Uterus (tissue), 4 donors: Measurements from ENCODE around the gene IRF4. TPM values are rescaled to one million over a fixed set of nuclear protein-coding genes. Genes with fewer than 3 reads are reported as not detected.

Experiments
- DNase-seq, 2 donors: peaks; one replicate each; pipeline ENCODE4 v3.0.0-alpha.2; 2019 to 2020
- H3K27ac ChIP-seq, 2 donors: fragments of 200-600 bp; sonication (generic); 1 replicate in 1 of 2; 2 replicates in 1 of 2; pipeline ENCODE4 v1.5.1; 2016 to 2018
- H3K27me3 ChIP-seq, 2 donors: fragments of 200-600 bp; sonication (generic); one replicate each; pipeline ENCODE4 v1.5.1; 2018 to 2019; ENCODE audit warnings: control low read depth in 1 of 2
- H3K36me3 ChIP-seq, 2 donors: fragments of 200-600 bp; sonication (generic); one replicate each; pipeline ENCODE4 v1.5.1; 2019; ENCODE audit warnings: control low read depth in 1 of 2
- H3K4me1 ChIP-seq, 2 donors: fragments of 200-600 bp; sonication (generic); one replicate each; pipeline ENCODE4 v1.5.1; 2018 to 2019; ENCODE audit warnings: control low read depth in 1 of 2
- H3K4me3 ChIP-seq, 2 donors: fragments of 200-600 bp; sonication (generic); 1 replicate in 1 of 2; 2 replicates in 1 of 2; pipeline ENCODE4 v1.5.1; 2018 to 2019; ENCODE audit warnings: mild to moderate bottlenecking in 1 of 2
- H3K9me3 ChIP-seq, 2 donors: fragments of 200-600 bp; sonication (generic); one replicate each; pipeline ENCODE4 v1.5.1; 2019; ENCODE audit warnings: control low read depth in 1 of 2
- POLR2A ChIP-seq, 2 donors: fragments of 450-650 bp; IDR thresholded peaks; one replicate each; pipeline ENCODE4 v1.6.1; 2016; ENCODE audit warnings: antibody characterized with exemption in 2 of 2, mild to moderate bottlenecking in 1 of 2, moderate library complexity in 1 of 2
- intact Hi-C: fragments of 100-400 bp; cut with DNase I; formaldehyde crosslinking; loops from one replicate; pipeline ENCODE4 v1.15.1; 2023; ENCODE audit warnings: low total_unique reads
- total RNA-seq, 4 donors: library from RNA; depleted of rRNA in 3 of 4; stranded (reverse); fragments of >200 nt in 3 of 4; gene quantifications; one replicate each; pipeline versions ENCODE4 v1.1.0 to v1.2.4, GENCODE V29; 2014 to 2023
- TF ChIP-seq, protein P1 (sequence below), 4 experiments: fragments of 200-600 bp in 2 of 4; fragments of 450-650 bp in 2 of 4; sonication (generic) in 2 of 4; IDR thresholded peaks; one replicate each; pipeline ENCODE4 v1.5.1; 2016 to 2019; ENCODE audit warnings: antibody characterized with exemption in 4 of 4, mild to moderate bottlenecking in 2 of 4, moderate library complexity in 1 of 4
- donor health status: DM: yes; HTN: yes; CAD: no.

The IRF4 gene
- total RNA-seq, 4 donors from 2014 or later = 0.55 to 2.0 TPM; not detected in 2

DNA sequence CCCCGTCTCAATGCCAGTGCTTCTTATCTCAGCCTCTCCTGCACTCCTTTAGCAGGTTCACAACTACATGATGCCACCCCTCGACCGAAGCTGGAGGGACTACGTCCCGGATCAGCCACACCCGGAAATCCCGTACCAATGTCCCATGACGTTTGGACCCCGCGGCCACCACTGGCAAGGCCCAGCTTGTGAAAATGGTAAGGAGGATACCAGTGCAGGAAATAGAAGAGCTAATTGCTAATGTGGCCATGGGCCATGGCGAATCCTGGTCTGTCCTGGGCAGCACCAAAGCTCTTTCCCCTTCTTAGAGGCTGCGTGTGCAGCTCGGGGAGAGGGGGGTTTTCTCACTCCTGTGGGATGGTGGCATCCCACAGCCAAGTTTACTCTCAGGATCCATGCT lies 5.5 kb downstream of the IRF4 start:
- Histone ChIP-seq H3K27ac (no peak overlapping the region), H3K9me3 (no peaks in the 10 kb centered on the region), H3K4me3 (no peak overlapping the region), H3K36me3 (no peaks in the 10 kb centered on the region), H3K4me1 (peaks cover 0 to 15% of the 10 kb centered on the region in 2 donors), H3K27me3 (peaks cover 8 to 12% of the 10 kb centered on the region in 2 donors)
- intact Hi-C loops = no loop called here
- TF ChIP-seq, protein P1, sequence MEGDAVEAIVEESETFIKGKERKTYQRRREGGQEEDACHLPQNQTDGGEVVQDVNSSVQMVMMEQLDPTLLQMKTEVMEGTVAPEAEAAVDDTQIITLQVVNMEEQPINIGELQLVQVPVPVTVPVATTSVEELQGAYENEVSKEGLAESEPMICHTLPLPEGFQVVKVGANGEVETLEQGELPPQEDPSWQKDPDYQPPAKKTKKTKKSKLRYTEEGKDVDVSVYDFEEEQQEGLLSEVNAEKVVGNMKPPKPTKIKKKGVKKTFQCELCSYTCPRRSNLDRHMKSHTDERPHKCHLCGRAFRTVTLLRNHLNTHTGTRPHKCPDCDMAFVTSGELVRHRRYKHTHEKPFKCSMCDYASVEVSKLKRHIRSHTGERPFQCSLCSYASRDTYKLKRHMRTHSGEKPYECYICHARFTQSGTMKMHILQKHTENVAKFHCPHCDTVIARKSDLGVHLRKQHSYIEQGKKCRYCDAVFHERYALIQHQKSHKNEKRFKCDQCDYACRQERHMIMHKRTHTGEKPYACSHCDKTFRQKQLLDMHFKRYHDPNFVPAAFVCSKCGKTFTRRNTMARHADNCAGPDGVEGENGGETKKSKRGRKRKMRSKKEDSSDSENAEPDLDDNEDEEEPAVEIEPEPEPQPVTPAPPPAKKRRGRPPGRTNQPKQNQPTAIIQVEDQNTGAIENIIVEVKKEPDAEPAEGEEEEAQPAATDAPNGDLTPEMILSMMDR (IDR thresholded peaks at IDR 0.05) = no peak
- no peak for DNase-seq

DNA sequence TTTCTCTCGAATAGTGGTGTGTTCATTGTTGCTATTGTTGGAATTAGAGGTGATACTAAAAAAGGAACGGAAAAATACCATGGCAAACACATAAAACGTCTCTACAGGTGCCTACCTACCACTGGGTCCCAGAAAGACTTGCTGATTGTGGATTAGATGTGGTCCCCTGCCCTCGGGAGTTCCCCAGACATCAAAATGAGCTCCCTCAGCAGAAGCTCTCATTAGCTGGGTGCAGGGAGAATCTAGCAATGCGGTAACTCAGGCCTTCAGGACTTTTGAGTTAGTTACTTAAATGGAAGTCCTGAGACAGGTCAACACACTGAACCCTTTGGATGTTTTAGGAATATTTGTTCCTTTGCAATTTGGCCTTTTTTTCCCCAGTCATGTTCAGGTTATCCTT lies 6.1 kb downstream of the IRF4 start:
- Histone ChIP-seq H3K36me3 (no peaks in the 10 kb centered on the region), H3K27me3 (peaks cover 6 to 8% of the 10 kb centered on the region in 2 donors), H3K4me3 (no peak overlapping the region), H3K9me3 (no peaks in the 10 kb centered on the region), H3K27ac (no peak overlapping the region), H3K4me1 (peaks cover 0 to 9% of the 10 kb centered on the region in 2 donors)
- TF ChIP-seq POLR2A (IDR thresholded peaks at IDR 0.05) = no peak
- TF ChIP-seq, protein P1 (IDR thresholded peaks at IDR 0.05) = no peak
- no peak for DNase-seq
- intact Hi-C loops = no loop called here

DNA sequence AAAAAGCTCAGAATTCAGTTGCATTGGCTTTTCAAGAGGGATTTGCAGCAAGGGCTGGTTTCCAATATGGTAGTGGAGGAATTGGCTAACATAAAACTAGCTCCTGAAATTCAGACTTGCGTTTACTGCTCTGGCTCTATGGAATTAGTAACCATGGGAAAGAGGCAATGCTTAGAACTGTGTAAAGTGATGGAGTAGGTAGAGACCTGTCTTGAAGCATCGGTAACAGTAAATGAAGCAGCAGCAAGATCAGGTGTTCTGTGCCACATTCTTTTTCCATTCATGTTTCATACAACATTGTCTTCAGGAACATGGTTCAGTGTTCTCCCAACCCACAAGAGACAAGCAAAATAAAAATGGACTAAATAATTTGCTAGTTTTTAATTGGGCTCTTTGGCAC lies 6.5 kb downstream of the IRF4 start:
- H3K27me3 ChIP-seq = peaks cover 1 to 7% of the 10 kb centered on the region in 2 donors
- no peaks in the 10 kb centered on the region for H3K9me3 ChIP-seq
- no peak overlapping the region for H3K27ac ChIP-seq
- no peak for DNase-seq
- TF ChIP-seq, protein P1 (IDR thresholded peaks at IDR 0.05) = no peak
- no peak for TF ChIP-seq POLR2A (IDR thresholded peaks at IDR 0.05)
- peaks cover 0 to 5% of the 10 kb centered on the region in 2 donors for H3K4me1 ChIP-seq
- H3K4me3 ChIP-seq = no peak overlapping the region
- intact Hi-C loops = no loop called here
- H3K36me3 ChIP-seq = no peaks in the 10 kb centered on the region

DNA sequence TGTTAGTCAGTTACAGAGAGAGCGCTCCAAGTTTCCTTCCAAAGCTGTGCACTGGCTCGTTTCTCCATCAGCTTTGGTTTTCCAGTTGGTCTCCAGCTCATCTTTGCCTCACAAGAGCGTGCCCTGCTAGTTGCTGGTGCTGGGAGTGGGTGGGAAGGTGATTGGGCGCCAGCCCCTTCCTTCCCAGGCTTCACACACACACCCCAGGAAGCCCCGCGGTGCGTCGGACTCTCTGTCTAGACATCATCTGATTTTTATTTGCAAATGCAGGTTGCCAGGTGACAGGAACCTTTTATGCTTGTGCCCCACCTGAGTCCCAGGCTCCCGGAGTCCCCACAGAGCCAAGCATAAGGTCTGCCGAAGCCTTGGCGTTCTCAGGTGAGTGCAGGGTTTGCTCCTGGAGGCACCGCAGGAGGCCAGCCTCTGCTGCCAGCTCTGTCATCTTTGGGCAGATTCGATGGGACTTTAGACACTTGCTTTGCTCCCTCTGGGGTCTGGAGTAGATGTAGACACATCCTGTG lies 7.1 kb downstream of the IRF4 start:
- TF ChIP-seq, protein P1 (IDR thresholded peaks at IDR 0.05) = no peak
- no peak for TF ChIP-seq POLR2A (IDR thresholded peaks at IDR 0.05)
- Histone ChIP-seq H3K4me3 (no peak overlapping the region), H3K27ac (no peak overlapping the region), H3K4me1 (no peaks in the 10 kb centered on the region), H3K9me3 (no peaks in the 10 kb centered on the region), H3K36me3 (no peaks in the 10 kb centered on the region), H3K27me3 (peaks cover 0 to 7% of the 10 kb centered on the region in 2 donors)
- DNase-seq = no peak
- intact Hi-C loops = no loop called here

DNA sequence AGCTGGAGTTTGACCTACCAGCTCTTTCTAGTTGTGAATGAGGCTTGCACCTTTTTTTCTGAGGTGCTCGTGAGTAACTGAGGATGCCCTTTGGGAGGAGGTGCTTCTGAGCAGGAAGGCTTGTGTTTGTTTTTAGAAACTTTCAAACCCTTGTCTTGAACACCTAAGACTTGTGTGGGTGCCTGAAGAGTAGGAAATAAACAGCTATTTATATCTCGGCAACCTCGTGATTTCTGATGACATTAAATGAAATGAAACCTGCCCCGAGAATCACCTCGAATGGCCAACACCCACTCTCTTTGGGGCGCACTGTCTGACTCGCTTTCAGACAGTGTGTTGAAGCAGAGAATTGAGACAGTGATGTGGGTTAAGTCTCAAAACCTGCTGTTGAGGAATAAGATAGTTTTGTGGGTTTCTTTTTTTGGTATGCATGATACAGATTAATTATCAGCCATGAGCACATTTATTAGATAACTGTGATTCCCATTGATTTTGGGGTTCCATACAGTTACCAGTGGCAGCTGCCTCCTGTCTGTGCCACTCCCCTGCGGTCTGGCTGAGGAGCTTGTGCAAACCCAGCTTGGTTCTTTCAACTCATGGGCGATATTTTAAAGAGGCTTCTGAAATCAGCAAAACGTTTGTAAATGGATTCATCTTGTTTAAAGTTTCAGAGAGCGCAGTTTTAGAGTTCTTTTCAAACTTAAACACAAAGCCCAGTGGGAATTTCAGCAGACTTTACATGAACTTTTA lies 8.4 kb downstream of the IRF4 start:
- Histone ChIP-seq H3K27ac (no peak overlapping the region), H3K4me1 (no peaks in the 10 kb centered on the region), H3K9me3 (no peaks in the 10 kb centered on the region), H3K27me3 (no peaks in the 10 kb centered on the region), H3K36me3 (no peaks in the 10 kb centered on the region), H3K4me3 (no peak overlapping the region)
- intact Hi-C loops = no loop called here
- no peak for TF ChIP-seq POLR2A (IDR thresholded peaks at IDR 0.05)
- TF ChIP-seq, protein P1 (IDR thresholded peaks at IDR 0.05) = no peak
- no peak for DNase-seq
